HEK293 (cell line): ENCODE data around the gene TSPAN3.

Experiments used
- CTCF ChIP-seq: fragments of 450-650 bp; formaldehyde crosslinking; IDR thresholded peaks from 2 replicates; pipeline ENCODE4 v1.5.1; 2016; ENCODE audit warnings: missing biosample characterization, missing genetic modification characterization
- MEIS1 ChIP-seq: sonication (generic); formaldehyde crosslinking; IDR thresholded peaks from 2 replicates; pipeline ENCODE4 v1.8.1; 2022; ENCODE audit warnings: missing genetic modification reagents, mild to moderate bottlenecking, borderline replicate concordance
- PRDM10 ChIP-seq: fragments of 450-650 bp; formaldehyde crosslinking; IDR thresholded peaks from 2 replicates; pipeline ENCODE4 v1.5.1; 2016; ENCODE audit warnings: missing biosample characterization, missing genetic modification characterization
- TCF7L2 ChIP-seq: IDR thresholded peaks from 2 replicates; pipeline ENCODE4 v1.6.1; 2011; ENCODE audit warnings: low read depth, mild to moderate bottlenecking, inconsistent platforms, low read length, moderate library complexity, borderline replicate concordance
- YY1 ChIP-seq: fragments of 450-650 bp; formaldehyde crosslinking; IDR thresholded peaks from 2 replicates; pipeline ENCODE4 v1.5.1; 2018; ENCODE audit warnings: missing biosample characterization, missing genetic modification characterization
- ZEB2 ChIP-seq: fragments of 450-650 bp; formaldehyde crosslinking; IDR thresholded peaks from 2 replicates; pipeline ENCODE4 v1.5.1; 2016; ENCODE audit warnings: missing biosample characterization, missing genetic modification characterization
- ZNF121 ChIP-seq: fragments of 450-650 bp; formaldehyde crosslinking; IDR thresholded peaks from 2 replicates; pipeline ENCODE4 v1.5.1; 2016; ENCODE audit warnings: missing biosample characterization, missing genetic modification characterization
- ZNF174 ChIP-seq: fragments of 450-650 bp; formaldehyde crosslinking; IDR thresholded peaks from 2 replicates; pipeline ENCODE4 v1.5.0; 2017; ENCODE audit warnings: missing biosample characterization, mild to moderate bottlenecking, missing genetic modification characterization
- ZNF26 ChIP-seq: fragments of 450-650 bp; formaldehyde crosslinking; IDR thresholded peaks from 2 replicates; pipeline ENCODE4 v1.5.1; 2016; ENCODE audit warnings: missing biosample characterization, missing genetic modification characterization
- ZNF350 ChIP-seq: fragments of 450-650 bp; formaldehyde crosslinking; IDR thresholded peaks from 2 replicates; pipeline ENCODE4 v1.5.0; 2017; ENCODE audit warnings: missing biosample characterization, mild to moderate bottlenecking, missing genetic modification characterization
- ZNF585B ChIP-seq: fragments of 450-650 bp; formaldehyde crosslinking; IDR thresholded peaks from 2 replicates; pipeline ENCODE4 v1.5.1; 2016; ENCODE audit warnings: missing biosample characterization, missing genetic modification characterization

GRCh38 chr15:77032647-77033416 lies 38.1 kb downstream of the TSPAN3 start:
- TF ChIP-seq CTCF (no peak), ZNF585B (tag by site-specific recombination) (no peak), ZNF26 (no peak), ZNF121 (tag by site-specific recombination) (no peak), YY1 (no peak), ZNF350 (no peak), MEIS1 (CRISPR knock-in tag) (no peak), TCF7L2 (no peak), PRDM10 (tag by site-specific recombination) (no peak), ZNF174 (tag by site-specific recombination) (no peak), ZEB2 (no peak)
